HG03280 (cell line): ENCODE data around the gene RYR2.
A peak's percentile ranks its signal among the peaks of the same experiment; 100 is the strongest.
"Not testable (repeated sequence)": the region's sequence is repeated elsewhere in the genome, so short reads cannot be mapped to it uniquely, and the experiment has no call there.

ENCODE experiments used
- ATAC-seq: cut with Tn5 transposase; IDR thresholded peaks from one replicate; pipeline ENCODE4 v1.9.1; 2021; ENCODE audit warnings: mild to moderate bottlenecking, moderate library complexity; ENCODE audit not compliant: unreplicated experiment

The RYR2 gene

DNA sequence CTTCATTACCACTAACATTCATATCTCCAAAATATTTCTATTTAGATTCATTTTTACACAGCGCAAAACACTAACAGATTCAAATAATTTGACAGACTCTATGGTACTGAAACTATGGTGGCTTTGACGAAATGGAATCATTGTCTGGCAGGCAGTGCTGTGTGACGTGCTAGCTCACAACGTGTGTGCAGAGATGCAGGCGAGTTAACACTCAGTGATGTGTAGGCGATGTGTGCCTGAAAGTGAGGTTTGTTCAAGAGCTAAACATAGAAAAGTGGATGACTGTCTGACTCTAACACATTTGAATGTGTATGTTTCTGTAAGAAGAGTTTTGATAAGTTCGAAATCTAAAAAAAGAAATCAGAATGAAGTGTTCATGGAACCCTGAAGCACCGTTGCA lies 97.7 kb downstream of the RYR2 start:
- ATAC-seq, result no peak

DNA sequence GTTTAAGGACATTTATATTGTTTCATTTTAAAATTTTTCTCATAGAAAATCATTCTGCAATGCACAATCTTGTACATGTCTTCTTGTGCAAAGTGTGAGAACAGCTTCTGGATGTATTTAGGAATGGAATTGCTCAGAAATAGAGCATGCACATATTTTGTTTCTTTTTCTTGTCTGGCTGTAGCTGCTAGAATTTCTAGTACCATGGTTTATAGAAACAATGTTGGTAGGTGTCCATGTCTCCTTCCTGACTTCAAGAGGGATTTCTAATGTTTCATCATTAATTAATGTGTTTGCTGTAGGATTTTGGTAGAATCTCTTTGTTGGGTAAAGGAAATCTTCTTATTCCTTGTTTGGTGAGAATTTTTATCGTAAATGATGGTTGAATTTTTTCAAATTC lies 99.0 kb downstream of the RYR2 start:
- no peak for ATAC-seq

DNA sequence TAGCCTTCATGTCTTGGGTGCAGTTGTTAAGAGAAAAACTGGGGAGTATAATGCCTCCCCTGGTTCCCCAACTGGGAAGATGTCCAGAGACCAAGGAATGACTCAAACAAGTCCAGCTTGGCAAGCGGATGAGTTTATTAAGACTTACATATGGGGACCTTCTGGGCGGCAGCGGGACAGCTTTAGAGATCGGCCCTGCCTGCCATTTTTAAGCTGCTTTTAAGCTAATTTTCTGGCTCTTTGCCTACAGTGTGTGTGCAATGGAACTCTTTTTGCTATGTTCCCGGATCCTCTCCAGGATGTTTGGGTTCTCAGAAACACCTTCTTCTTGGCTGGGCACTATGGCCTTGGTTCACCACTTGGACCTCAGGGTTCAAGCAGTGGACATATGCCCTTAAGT lies 99.5 kb downstream of the RYR2 start:
- ATAC-seq, result no peak

DNA sequence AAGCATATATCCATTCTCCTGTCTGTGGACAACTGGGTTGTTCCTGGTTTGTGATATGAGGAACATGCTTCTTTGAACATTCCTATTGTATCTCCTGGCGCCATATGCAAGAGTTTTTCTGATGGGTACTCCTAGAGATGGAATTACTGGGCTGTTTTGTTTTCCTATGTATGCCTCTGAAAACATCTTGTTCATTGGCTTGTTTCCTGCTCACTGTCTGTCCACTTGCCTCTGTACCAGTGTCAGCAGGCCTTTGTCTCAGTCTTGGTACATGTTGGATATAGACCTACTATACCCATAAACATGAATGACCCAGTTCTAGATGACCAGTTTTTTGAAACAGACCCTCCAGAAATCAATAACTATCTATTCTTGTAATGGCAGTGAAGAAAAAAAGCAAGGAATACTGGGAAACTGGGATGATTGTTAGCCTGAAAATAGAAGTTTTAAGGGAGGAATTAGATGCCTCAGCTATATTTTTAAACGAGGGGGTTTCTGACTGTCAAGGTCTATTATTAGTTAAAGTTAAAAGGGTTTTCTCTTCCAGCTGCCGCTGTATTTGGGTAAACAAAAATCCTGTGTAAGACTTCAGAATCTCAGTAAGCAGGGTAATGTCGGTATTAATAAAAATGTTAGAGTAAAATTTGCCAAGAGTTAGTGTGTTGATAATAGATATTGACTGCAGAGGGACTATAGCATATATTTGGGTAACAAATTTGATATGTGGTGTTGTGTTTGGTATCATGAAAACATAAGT lies 103.6 kb downstream of the RYR2 start:
- no peak for ATAC-seq

DNA sequence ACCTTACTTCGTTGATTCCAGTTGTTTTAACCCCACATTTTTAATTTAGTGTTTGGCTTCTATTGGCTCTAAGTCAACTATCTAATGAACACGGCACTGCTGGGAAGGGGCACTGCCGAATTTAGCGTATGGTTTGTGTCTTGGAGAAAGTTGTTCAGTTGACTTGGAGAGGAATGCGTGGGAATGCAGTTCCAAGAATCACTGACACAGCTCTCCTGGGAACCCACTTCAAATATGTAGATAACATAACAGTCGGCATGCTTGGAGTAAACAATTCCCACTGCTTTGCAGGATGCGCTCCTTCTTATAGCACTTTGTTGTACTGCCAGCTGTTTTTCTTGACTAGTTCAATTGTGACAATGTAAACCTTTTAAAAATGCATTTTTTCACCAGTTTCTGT lies 104.3 kb downstream of the RYR2 start:
- ATAC-seq, result no peak

DNA sequence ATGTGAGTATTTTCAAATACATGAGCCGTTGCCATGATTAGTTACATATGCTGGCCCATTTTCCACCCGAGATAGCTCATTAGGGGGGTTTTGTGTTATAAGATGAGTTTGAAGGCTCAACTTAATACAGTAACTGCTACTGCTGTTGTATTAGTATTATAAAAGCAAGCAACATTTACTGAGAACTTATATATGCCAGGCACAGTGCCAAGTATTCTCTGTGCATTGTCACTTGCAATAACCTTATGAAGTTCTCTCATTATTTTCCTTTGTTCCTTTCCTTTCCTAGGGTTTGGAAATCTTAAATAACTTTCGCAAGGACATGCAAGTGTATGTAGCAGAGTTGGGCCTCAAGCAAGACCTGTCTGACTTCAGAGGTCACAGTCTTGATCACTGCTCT lies 107.9 kb downstream of the RYR2 start:
- no peak for ATAC-seq

DNA sequence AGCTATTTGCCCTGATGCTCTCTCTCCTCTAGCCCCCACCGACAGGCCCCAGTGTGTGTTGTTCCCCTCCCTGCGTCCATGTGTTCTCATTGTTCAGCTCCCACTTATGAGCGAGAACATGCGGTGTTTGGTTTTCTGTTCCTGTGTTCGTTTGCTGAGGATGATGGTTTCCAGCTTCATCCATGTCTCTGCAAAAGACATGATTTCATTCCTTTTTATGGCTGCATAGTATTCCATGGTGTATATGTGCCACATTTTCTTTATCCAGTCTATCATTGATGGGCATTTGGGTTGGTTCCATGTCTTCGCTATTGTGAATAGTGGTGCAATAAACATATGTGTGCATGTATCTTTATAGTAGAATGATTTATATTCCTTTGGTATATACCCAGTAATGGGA lies 110.0 kb downstream of the RYR2 start:
- not testable (repeated sequence) for ATAC-seq

DNA sequence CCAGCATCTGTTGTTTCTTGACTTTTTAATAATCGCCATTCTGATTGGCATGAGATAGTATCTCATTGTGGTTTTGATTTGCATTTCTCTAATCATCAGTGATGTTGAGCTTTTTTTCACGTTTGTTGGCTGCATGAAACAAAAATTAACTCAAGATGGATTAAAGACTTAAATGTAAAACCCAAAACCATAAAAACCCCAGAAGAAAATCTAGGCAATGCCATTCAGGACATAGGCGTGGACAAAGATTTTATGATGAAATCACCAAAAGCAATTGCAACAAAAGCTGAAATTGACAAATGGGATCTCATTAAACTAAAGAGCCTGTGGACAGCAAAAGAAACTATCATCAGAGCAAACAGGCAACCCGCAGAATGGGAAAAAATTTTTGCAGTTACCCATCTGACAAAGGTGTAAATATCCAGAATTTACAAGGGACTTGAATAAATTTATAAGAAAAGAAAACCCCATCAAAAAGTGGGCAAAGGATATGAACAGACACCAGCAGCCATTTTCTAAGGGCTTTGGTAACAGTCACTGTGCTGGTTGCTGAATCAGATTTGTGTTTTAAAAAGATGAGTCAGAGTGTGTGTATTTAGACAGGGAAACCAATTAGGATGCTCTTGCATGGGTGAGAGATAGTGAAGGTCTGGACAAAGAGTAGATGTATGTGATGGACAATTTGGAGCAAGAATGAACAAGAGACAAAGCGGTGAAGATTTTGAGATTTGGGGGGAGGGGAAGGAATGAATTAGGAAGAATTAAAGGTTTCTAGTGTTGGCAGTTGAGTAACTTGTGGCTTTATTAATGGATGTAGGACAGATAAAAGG lies 110.7 kb downstream of the RYR2 start:
- no peak for ATAC-seq

DNA sequence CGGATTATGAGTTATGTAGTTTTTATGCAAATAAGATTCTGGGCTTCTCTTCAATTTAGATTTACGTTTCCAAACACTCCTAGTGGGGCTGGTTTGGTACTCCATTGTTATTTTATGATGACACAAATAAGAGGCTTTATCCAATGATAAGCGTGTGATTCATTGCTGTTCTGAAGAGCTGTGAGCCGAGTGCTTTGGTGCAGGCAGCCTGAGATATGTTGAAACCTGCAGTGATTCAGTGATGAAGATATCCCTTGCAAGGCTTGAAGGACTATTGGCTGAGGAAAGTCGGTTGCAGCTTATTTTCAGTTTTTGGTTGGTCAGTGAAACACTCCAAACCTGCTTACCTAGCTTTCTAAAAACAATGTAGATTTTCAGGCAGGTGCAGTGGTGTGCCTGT lies 112.2 kb downstream of the RYR2 start:
- no peak for ATAC-seq

DNA sequence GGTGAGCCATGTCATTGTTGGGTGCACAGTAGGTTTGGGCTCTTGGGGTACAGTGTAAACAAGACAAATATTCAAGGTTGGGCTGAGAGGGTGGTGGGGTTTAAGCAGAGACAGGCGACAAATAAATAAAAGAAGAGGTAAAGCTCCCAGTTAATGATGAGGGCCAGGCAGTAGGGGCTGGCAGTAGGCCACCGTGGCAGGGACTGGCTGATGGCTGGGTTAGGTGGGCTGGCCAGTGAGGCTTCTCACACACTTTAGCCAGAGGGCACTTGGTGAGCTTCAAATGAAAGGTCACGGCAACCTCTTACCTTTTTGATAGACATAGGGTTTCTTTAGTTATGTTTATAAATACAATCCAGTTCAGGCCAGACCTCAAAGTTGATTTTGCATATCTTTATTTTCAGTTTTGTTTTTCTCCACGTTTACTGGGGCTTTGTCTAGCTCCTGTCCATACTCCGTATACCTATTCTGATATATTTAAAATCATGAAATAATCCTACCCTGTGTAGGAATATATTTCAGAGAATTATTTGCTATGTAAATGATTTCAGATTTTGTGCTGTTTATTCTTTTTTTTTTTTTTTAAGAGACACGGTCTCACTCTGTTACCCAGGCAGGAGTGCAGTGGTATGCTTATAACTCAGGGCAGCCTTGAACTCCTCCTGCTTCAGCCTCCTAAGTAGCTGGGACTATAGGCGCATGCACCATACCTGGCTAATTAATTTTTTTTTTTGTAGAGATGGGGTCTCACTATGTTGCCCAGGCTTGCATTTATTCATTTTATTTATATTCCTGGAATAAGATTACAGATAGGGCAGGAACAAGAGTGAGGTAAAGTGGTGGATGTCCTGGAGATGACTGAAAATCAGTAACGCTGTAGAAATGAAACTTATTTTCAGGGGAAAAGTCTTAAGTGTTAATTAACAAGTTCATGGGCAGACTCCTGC lies 122.7 kb downstream of the RYR2 start:
- ATAC-seq, result peak; percentile 52

DNA sequence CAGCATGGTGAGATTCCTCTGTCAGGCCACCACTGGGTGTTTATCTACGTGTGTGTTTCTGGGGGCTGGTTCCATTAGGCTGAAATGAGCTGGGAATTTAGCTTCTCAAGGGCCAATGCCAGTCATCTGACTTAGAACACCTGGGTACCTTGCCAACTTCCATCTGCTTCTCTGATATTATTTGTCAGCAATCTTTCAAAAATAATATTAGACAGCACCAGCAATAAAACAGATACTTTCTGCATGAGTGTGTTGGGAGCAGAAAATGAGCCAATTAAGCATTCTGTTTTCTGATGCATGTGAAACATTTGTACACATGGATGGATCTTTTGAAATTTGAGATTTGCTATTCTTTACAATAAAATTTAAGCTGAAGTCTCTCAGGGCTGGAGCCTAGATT lies 124.1 kb downstream of the RYR2 start:
- no peak for ATAC-seq

DNA sequence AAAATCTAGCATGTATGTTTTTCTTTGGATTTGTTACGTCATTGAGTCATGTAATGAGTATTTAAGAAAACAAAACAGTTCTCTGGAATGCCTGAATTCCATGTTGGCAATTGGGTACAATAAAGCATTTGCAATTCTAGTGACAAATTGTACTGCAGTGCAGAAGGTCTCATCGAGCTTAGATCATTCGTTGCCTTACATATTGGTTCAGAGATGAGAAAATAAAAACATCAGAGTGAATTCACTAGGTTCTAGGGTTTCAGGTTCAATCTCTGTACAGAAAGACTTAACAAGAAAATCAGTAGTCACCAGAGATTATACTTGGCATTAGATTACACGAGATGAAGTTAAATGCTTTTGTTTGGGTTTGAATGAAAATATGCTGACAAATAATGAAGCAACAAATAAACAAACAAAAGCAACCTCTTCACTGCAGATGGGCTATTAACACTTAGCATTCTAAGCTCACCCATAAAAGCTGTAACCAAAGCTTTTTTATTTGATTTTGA lies 124.7 kb downstream of the RYR2 start:
- ATAC-seq, result no peak

DNA sequence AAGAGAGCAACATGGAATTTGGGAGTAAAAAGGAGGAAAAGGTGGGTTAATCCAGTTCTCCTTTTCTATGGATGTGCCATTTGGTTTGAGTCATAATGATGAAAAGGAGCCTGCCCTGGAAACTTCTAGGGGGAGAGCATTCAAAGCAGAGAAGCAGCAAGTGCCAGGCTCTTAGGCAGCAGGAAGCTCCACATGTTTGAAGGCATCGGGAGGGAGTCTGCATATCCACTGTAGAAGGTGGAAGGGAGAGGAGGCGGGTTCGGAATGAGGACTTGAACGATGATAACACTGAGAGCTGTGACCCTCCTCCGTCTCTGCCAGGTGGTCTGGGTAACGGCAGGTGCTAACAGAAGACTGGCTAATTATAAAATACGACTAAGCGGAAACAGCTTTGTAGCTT lies 128.2 kb downstream of the RYR2 start:
- no peak for ATAC-seq

DNA sequence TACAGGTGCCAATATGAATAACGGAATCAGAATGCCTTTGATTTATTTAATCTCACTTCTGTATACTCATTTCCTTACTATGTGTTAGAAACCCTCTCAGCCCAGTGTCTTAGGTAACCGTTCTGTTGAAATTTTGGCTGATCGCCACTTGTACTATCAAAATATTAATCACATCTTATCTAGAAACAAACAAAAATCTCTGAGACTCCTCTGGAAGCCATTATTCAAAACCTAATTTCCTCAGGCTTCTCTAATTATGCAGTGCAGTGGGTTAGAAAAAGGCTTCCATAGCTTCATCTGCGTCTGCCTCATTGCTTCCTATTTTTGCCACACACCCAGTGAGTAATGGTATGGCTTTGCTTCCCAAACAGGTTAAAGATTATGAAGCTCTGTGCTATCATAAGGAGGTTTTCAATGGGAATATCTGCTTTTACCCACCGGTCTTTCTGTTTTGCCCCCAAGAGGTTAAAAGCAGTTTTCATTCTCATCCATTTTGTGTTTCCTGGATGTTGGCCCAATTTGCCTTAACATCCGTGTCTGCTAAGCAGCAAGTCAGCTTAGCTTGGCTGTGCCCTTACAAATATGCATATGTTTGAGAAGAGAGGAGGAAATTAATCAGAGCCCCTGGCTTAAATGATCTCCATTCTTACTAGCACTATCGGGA lies 129.6 kb downstream of the RYR2 start:
- no peak for ATAC-seq

DNA sequence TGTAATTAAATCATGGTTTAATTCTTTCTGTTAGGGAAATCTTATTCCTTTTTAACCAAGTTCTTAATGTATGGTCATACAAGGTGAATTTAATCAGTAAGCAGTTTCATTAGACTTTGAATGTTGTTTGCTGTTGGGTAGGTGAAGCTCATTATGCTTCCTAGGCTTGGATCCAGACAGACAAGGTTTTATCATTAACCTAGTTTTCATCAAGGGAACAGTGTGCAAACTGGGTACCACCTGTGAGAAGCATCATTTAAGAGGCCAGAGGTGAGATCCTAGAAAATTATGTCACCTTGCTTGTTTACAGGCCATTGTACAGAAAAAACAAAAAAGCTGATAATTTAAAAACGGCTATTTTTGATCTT lies 130.1 kb downstream of the RYR2 start:
- no peak for ATAC-seq

DNA sequence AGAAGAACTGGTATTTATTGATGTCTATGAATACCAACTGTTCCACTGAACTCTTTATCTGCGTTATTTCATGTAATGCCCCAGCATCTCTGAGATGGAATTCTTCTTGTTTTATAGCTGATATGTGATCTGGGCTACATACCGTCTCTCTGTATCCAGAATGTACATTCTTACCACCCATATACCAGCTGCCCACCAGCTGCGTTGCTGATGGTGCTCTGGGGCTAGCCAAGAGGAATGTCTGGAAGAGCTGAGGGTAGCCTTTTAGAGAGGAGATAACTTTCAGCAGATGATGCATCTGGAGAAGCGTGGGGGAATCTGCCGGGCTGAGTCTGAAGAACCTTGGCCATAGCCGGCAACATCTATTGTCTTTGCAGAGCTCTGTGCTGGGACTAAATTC lies 137.5 kb downstream of the RYR2 start:
- no peak for ATAC-seq

DNA sequence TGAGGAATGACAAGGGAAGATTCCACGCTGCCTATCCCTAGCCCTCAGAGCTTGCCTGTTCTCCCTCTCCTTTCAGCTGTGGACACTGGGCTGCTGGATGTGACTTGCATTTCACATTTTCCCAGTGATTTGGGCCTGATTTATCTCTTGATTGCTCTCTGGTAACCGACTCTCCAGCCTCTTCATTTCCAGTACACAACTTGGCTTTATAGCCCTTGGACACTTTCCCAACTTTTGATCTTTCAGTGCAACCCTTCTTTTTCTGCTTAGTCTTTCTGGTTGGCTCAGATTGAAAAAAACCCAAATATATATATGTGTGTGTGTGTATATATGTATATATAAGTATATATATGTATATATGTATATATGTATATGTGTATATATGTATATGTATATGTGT lies 138.3 kb downstream of the RYR2 start:
- ATAC-seq, result no peak

DNA sequence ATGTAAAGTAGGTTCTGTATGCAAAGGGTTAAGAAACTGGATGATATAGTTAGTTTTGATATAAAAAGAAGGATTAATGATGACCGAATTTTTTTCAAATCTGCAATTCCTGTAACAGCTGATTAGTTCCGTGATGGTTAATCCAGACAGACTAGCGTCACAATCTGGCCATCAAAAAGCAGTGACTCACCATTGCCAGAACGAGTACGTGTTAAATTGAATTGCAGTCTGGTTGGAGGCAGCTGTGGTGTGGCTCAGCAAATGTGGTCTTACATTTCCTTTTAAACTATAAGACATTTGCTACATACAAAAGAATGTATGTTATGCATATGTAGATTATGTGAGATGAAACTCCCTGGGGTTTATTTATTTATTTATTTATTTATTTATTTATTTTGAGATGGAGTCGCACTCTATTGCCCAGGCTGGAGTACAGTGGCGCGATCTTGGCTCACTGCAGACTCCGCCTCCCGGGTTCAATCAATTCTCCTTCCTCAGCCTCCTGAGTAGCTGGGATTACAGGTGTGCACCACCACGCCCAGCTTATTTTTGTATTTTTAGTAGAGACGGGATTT lies 139.8 kb downstream of the RYR2 start:
- ATAC-seq, result no peak

DNA sequence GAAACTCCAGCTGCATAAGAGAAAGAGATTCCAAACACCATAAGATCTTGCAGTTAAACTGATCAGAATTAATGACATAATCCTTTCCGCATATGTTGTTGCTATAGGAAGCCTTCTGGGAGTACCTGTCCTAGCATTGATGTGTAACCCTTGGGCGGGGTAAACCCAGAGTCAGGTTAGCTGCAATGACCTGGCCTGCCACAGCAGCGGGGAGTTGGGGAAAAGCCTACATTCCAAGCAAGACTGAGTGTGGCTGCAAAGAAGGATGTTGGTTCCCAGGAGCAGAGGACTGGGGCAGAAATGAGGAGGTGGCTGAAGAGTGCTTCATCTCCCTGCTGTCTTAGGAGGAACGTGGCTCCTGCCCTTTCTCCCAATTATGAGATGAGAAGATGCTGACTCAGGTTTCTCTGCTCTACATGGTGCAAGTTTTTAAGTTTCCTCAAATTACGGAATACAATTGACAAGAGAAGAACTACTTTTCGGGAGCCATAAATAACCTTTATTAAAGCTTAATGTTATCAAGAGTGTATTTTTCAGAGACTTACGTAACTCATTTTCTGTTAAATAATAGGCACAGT lies 142.1 kb downstream of the RYR2 start:
- no peak for ATAC-seq

DNA sequence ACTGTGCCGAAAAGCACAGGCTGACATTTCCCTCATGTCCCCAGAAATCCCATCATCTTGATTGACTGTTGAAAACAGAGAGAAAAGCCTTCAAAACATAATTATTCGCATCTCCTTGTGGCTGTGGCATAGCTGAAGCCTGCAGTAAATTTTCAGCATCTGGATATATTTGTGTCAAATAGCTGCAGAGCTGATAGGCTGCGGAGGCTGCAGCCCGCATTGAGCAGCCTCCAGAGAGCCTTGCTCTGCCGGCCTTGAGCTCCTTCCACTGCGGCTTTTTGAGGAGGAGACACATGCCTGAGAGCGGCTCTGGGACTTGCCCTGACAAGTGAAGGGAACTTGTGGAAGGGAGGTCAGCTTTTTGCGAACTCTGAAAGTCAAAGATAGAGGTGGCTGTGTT lies 144.7 kb downstream of the RYR2 start:
- ATAC-seq, result no peak
